Measurements from ENCODE around the gene ACTG1. TPM values are rescaled to one million over a fixed set of nuclear protein-coding genes. Genes with fewer than 3 reads are reported as not detected.

ACTG1 gene
- total and polyA plus RNA-seq, 2 of the 4 experiments (the other 2 are of a cell fraction): 10,907 to 15,732 TPM

DNA sequence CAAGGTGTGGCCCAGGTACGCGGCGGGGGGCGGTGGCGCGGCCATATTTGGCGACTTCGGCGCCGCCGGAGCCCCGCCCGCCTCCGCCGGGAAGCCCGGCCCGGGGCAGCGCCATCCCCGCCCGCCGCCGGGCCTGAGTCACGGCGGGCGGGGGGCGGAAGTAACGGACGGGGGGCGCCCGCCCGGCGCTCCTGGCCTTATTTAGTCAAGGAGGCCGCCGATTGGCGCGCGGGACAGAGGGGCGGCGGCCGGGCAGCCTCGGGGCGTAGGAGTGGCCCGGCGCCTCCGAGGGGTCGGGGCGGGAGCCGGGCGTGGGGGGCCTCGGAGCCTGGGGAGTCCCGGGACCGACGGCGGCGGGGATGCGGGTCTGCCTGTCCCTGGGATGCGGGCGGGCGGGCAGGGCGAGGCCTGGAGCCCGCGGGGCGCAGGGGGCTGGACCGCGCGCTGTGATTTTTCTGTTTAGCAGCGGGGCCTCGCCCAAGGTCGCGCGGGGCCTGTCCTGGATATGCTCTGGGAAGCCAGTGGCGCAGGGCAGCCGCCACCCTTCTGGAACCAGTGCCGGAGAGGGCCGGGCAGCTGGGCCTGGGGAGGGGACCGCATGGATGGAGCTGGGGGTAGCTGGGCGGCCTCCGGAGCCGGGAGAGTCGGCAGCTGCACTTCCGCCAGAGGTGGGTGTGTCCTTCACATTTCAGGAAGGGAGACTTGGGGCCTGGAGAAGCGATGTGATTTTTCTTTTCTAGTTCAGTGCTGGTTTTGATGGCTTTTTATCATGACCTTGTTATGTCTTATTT, 2.3 kb upstream of the ACTG1 start:
- Histone ChIP-seq H3K4me2 (ENCODE audit: low read depth, low read length) (peak overlapping the region; percentile 95), H3K4me1 (ENCODE audit: control insufficient read depth, insufficient read depth, low read length) (peaks cover 34% of the 10 kb centered on the region), H2BK120ac (ENCODE audit: low read depth, low read length) (peak overlapping the region; percentile 85; the same call in 1 of the 2 replicates), H3K36me3 (ENCODE audit: control insufficient read depth, insufficient read depth, low read length) (peaks cover 23% of the 10 kb centered on the region), H2BK20ac (ENCODE audit: low read depth, low read length) (no peak overlapping the region), H4K91ac (ENCODE audit: insufficient read depth, low read depth, low read length) (peak overlapping the region; percentile 91), H3K9me1 (ENCODE audit: insufficient read depth, low read length) (no peaks in the 10 kb centered on the region), H4K20me1 (ENCODE audit: insufficient read depth, low read length) (peaks cover 58% of the 10 kb centered on the region), H3K79me1 (ENCODE audit: low read depth in 1 of 2, low read length in 2 of 2) (peaks cover 6 to 60% of the 10 kb centered on the region in 2 experiments; a peak in 3 of 4 replicates), H3K27me3 (ENCODE audit: control insufficient read depth, insufficient read depth, low read length) (no peaks in the 10 kb centered on the region), H2AK5ac (ENCODE audit: low read depth, low read length) (peak overlapping the region; percentile 99), H2BK5ac (ENCODE audit: low read depth, low read length, poor library complexity, severe bottlenecking) (peak overlapping the region; percentile 97), H3K18ac (ENCODE audit: low read depth, low read length) (peak overlapping the region; percentile 91), H3K4me3 (ENCODE audit: insufficient read depth, low read depth, low read length) (peak overlapping the region; percentile 87), H3K27ac (ENCODE audit: insufficient read depth, low read length) (peak overlapping the region; percentile 99), H3K9me3 (ENCODE audit: control insufficient read depth, insufficient read depth, low read length) (no peaks in the 10 kb centered on the region), H3K23ac (ENCODE audit: low read depth, low read length) (peak overlapping the region; percentile 97), H4K5ac (ENCODE audit: low read depth, low read length) (peak overlapping the region; percentile 91), H3K9ac (ENCODE audit: low read depth, low read length) (peak overlapping the region; percentile 99), H3K4ac (ENCODE audit: low read depth, low read length) (peak overlapping the region; percentile 86), H2AK9ac (replicated peaks; ENCODE audit: low read depth, low read length, poor library complexity) (peak overlapping the region; percentile 99), H2BK15ac (ENCODE audit: low read depth, low read length) (peak overlapping the region; percentile 72; the same call in 1 of the 3 replicates), H3K14ac (replicated peaks; ENCODE audit: low read depth, low read length) (peak overlapping the region; percentile 93), H2AFZ (replicated peaks; ENCODE audit: low read length, poor library complexity) (peak overlapping the region; percentile 72), H4K8ac (ENCODE audit: low read depth in 2 of 2, low read length in 2 of 2) (peak overlapping the region; percentile 91 to 99), H3K56ac (ENCODE audit: extremely low read depth, insufficient read depth, low read length) (peak overlapping the region; percentile 98)
- ChIA-PET CTCF (no interaction called here), POLR2A (ENCODE audit: unreplicated experiment) (interaction anchor here (0.7 to 1.2 kb wide), 2 partner anchors 37 to 69 kb away, joined by 3 read pairs; partner anchors contain the start of gene FAAP100)
- no TSS peak for BruUV-seq (replicated peaks)
- dilution Hi-C loops (cut with HindIII; ENCODE audit: low sequenced_read_pairs, unreplicated experiment): no loop called here
- peak; percentile 82 for DNase-seq
- in situ Hi-C loops (cut with MboI; ENCODE audit: low sequenced_read_pairs): no loop called here
- TF ChIP-seq NFE2L2 (IDR thresholded peaks at IDR 0.05; ENCODE audit: low read depth, low read length) (no peak), MAZ (IDR thresholded peaks at IDR 0.05; ENCODE audit: borderline replicate concordance, low read depth, low read length) (peak; percentile 77), MXI1 (IDR thresholded peaks at IDR 0.05; ENCODE audit: borderline replicate concordance, low read depth, low read length) (peak; percentile 85; the same call in 1 of the 2 replicates), FOS (IDR thresholded peaks at IDR 0.05; ENCODE audit: low read depth, low read length) (peak; percentile 47)
- intact Hi-C loops (cut with micrococcal nuclease): no loop called here
- peak; percentile 46 for ATAC-seq (ENCODE audit: low read depth)
- WGBS, 2 experiments (ENCODE audit: extremely low coverage in 2 of 2, insufficient read length in 1 of 2): 0% methylated on average over 44 of the region's 82 CpGs; no CpG with 5 or more reads in 1 of the 2 experiments
